WTC11 (cell line): ENCODE data around the gene CAMK1G. TPM values are rescaled to one million over a fixed set of nuclear protein-coding genes. Genes with fewer than 3 reads are reported as not detected.

Experiments used
- ATAC-seq: fragments of 200-7000 bp; cut with Tn5 transposase; 2 replicates; pipeline ENCODE4 v1.10.0; 2021; ENCODE audit warnings: mild to moderate bottlenecking, moderate library complexity
- CTCF ChIA-PET: fragments of 300-600 bp; sonication (Branson Sonifier 250); formaldehyde crosslinking; loops from one replicate; lab custom pipeline; 2021; ENCODE audit warnings: antibody characterized with exemption; lab: Charles Lee
- POLR2A ChIA-PET: fragments of 350-600 bp; sonication (Branson Sonifier 250); formaldehyde crosslinking; loops from one replicate; lab custom pipeline; 2021; ENCODE audit warnings: antibody characterized with exemption; lab: Charles Lee
- DNase-seq: peaks from one replicate; pipeline ENCODE4 v3.0.0; 2021; ENCODE audit warnings: low spot score
- H3K27ac Mint-ChIP-seq: 2 replicates; pipeline ENCODE4 v1.8.0; 2021; ENCODE audit warnings: mixed read lengths
- H3K27me3 Mint-ChIP-seq: 2 replicates; pipeline ENCODE4 v1.8.0; 2021; ENCODE audit warnings: low read depth, mild to moderate bottlenecking, moderate library complexity, mixed read lengths
- H3K36me3 Mint-ChIP-seq: 2 replicates; pipeline ENCODE4 v1.8.0; 2021; ENCODE audit warnings: mixed read lengths
- H3K4me1 Mint-ChIP-seq: 2 replicates; pipeline ENCODE4 v1.8.0; 2022; ENCODE audit warnings: mixed read lengths
- H3K4me3 Mint-ChIP-seq: 2 replicates; pipeline ENCODE4 v1.8.0; 2021; ENCODE audit warnings: mild to moderate bottlenecking, moderate library complexity, mixed read lengths
- H3K9me3 Mint-ChIP-seq: 2 replicates; pipeline ENCODE4 v1.8.0; 2021; ENCODE audit warnings: mixed read lengths
- AR ChIP-seq: fragments of 250-450 bp; sonication (Bioruptor Pico); IDR thresholded peaks from 2 replicates; pipeline ENCODE4 v1.9.0; 2021; ENCODE audit warnings: mild to moderate bottlenecking
- ATF1 ChIP-seq: sonication (generic); formaldehyde crosslinking; IDR thresholded peaks from 2 replicates; pipeline ENCODE4 v1.8.1; 2023; ENCODE audit warnings: mild to moderate bottlenecking, moderate library complexity, missing genetic modification reagents
- CREB1 ChIP-seq: sonication (generic); formaldehyde crosslinking; IDR thresholded peaks from 2 replicates; pipeline ENCODE4 v1.8.0; 2023; ENCODE audit warnings: mild to moderate bottlenecking, missing genetic modification reagents
- E2F1 ChIP-seq: sonication (generic); formaldehyde crosslinking; IDR thresholded peaks from 2 replicates; pipeline ENCODE4 v1.8.0; 2022; ENCODE audit warnings: mild to moderate bottlenecking, missing genetic modification reagents
- ELF4 ChIP-seq: sonication (generic); formaldehyde crosslinking; IDR thresholded peaks from 2 replicates; pipeline ENCODE4 v1.8.1; 2022; ENCODE audit warnings: low read depth, mild to moderate bottlenecking, moderate library complexity, missing genetic modification reagents
- KAT7 ChIP-seq: sonication (generic); formaldehyde crosslinking; IDR thresholded peaks from 2 replicates; pipeline ENCODE4 v1.8.1; 2023; ENCODE audit warnings: missing genetic modification reagents, mild to moderate bottlenecking, borderline replicate concordance
- NFATC4 ChIP-seq: fragments of 250-450 bp; sonication (Bioruptor Pico); IDR thresholded peaks from 2 replicates; pipeline ENCODE4 v1.9.0; 2021; ENCODE audit warnings: mild to moderate bottlenecking
- NFE2L1 ChIP-seq: sonication (generic); formaldehyde crosslinking; IDR thresholded peaks from 2 replicates; pipeline ENCODE4 v1.8.1; 2023; ENCODE audit warnings: missing genetic modification reagents
- NR1H2 ChIP-seq: sonication (generic); formaldehyde crosslinking; IDR thresholded peaks from 2 replicates; pipeline ENCODE4 v1.9.0; 2021; ENCODE audit warnings: mild to moderate bottlenecking, moderate library complexity, missing genetic modification reagents
- NR3C1 ChIP-seq: sonication (generic); formaldehyde crosslinking; conservative IDR thresholded peaks from 2 replicates; pipeline ENCODE4 v1.8.1; 2023; ENCODE audit warnings: low read depth, mild to moderate bottlenecking, missing genetic modification reagents
- OVOL2 ChIP-seq: fragments of 250-450 bp; sonication (Bioruptor Pico); IDR thresholded peaks from 2 replicates; pipeline ENCODE4 v1.9.0; 2021; ENCODE audit warnings: mild to moderate bottlenecking, borderline replicate concordance
- RORB ChIP-seq: fragments of 250-450 bp; sonication (Bioruptor Pico); IDR thresholded peaks from 2 replicates; pipeline ENCODE4 v1.9.0; 2021; ENCODE audit warnings: mild to moderate bottlenecking
- SMAD3 ChIP-seq: sonication (generic); formaldehyde crosslinking; IDR thresholded peaks from 2 replicates; pipeline ENCODE4 v1.8.0; 2022; ENCODE audit warnings: missing genetic modification reagents, mild to moderate bottlenecking, borderline replicate concordance
- SMAD4 ChIP-seq: sonication (generic); formaldehyde crosslinking; IDR thresholded peaks from 2 replicates; pipeline ENCODE4 v1.8.0; 2022; ENCODE audit warnings: mild to moderate bottlenecking, missing genetic modification reagents
- SP1 ChIP-seq: sonication (generic); formaldehyde crosslinking; conservative IDR thresholded peaks from 2 replicates; pipeline ENCODE4 v1.8.1; 2022; ENCODE audit warnings: missing genetic modification reagents
- TP53 ChIP-seq: sonication (generic); formaldehyde crosslinking; IDR thresholded peaks from 2 replicates; pipeline ENCODE4 v1.8.1; 2023; ENCODE audit warnings: mild to moderate bottlenecking, missing genetic modification reagents
- USF2 ChIP-seq: sonication (generic); formaldehyde crosslinking; IDR thresholded peaks from 2 replicates; pipeline ENCODE4 v1.8.1; 2023; ENCODE audit warnings: mild to moderate bottlenecking, missing genetic modification reagents, moderate library complexity
- ZBTB21 ChIP-seq: sonication (generic); formaldehyde crosslinking; IDR thresholded peaks from 2 replicates; pipeline ENCODE4 v1.8.1; 2023; ENCODE audit warnings: mild to moderate bottlenecking, missing genetic modification reagents, borderline replicate concordance
- ZNF138 ChIP-seq: sonication (generic); formaldehyde crosslinking; conservative IDR thresholded peaks from 2 replicates; pipeline ENCODE4 v1.8.1; 2022; ENCODE audit warnings: mild to moderate bottlenecking, moderate library complexity, missing genetic modification reagents
- ZNF317 ChIP-seq: sonication (generic); formaldehyde crosslinking; IDR thresholded peaks from 2 replicates; pipeline ENCODE4 v1.8.1; 2023; ENCODE audit warnings: low read depth, mild to moderate bottlenecking, moderate library complexity, missing genetic modification reagents, borderline replicate concordance
- total RNA-seq: library from RNA; stranded (reverse); gene quantifications from 3 replicates; pipeline ENCODE4 v1.2.3, GENCODE V29; 2021
- TF ChIP-seq, protein P1 (sequence below): sonication (generic); formaldehyde crosslinking; IDR thresholded peaks from 2 replicates; pipeline ENCODE4 v1.8.1; 2023; ENCODE audit warnings: mild to moderate bottlenecking, missing genetic modification reagents, moderate library complexity

Gene CAMK1G
- total RNA-seq, 1 experiment from 2014 or later, result 0.28 TPM

- no peak overlapping the region for H3K27ac Mint-ChIP-seq
- TF ChIP-seq, protein P1, sequence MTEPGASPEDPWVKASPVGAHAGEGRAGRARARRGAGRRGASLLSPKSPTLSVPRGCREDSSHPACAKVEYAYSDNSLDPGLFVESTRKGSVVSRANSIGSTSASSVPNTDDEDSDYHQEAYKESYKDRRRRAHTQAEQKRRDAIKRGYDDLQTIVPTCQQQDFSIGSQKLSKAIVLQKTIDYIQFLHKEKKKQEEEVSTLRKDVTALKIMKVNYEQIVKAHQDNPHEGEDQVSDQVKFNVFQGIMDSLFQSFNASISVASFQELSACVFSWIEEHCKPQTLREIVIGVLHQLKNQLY (CRISPR knock-in tag), result no peak
- POLR2A ChIA-PET, result no interaction called here
- DNase-seq (no peak), ATAC-seq (no peak)
- peaks cover 25% of the 10 kb centered on the region for H3K4me1 Mint-ChIP-seq
- peaks cover 17% of the 10 kb centered on the region for H3K27me3 Mint-ChIP-seq
- no peak overlapping the region for H3K4me3 Mint-ChIP-seq
- CTCF ChIA-PET, result interaction anchor here (0.6 to 6.0 kb wide), 2 partner anchors 10 to 165 kb away, joined by 3 to 32 read pairs; partner anchors contain the start of gene HSD11B1
- H3K9me3 Mint-ChIP-seq, result peaks cover 9% of the 10 kb centered on the region
- no peaks in the 10 kb centered on the region for H3K36me3 Mint-ChIP-seq
These were observed 43.9 kb upstream of the CAMK1G start for GRCh38 chr1:209539576-209539975.

DNA sequence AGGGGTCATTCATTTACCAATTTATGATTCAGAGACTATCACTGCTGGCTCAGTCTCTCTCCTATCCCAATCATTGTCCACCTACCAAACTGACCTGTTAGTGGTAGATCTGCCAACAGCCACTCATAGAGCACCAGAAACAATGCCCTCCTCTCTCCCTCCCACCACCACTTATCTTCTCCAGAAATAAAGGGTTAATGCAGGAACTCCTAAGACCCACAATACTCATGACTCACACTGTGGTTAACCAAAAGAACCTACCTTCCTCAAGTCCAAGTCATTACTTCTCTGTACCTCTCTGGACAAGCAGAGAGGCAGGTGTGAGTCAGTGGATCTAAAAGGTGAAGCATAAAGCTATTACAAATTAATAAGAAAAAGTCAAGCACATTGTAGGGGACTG, 40.9 kb upstream of the CAMK1G start:
- Mint-ChIP-seq H3K4me1 (peaks cover 12% of the 10 kb centered on the region), H3K9me3 (peaks cover 9% of the 10 kb centered on the region), H3K27ac (no peak overlapping the region), H3K4me3 (no peak overlapping the region), H3K36me3 (no peaks in the 10 kb centered on the region), H3K27me3 (peaks cover 38% of the 10 kb centered on the region)
- ATAC-seq (no peak), DNase-seq (no peak)
- TF ChIP-seq TP53, result no peak
- no peak for TF ChIP-seq CREB1
- TF ChIP-seq RORB (CRISPR knock-in tag), result no peak
- no peak for TF ChIP-seq NFATC4 (CRISPR knock-in tag)
- no peak for TF ChIP-seq SMAD4
- TF ChIP-seq ELF4, result no peak
- TF ChIP-seq AR, result no peak
- ChIA-PET POLR2A (no interaction called here), CTCF (no interaction called here)

DNA sequence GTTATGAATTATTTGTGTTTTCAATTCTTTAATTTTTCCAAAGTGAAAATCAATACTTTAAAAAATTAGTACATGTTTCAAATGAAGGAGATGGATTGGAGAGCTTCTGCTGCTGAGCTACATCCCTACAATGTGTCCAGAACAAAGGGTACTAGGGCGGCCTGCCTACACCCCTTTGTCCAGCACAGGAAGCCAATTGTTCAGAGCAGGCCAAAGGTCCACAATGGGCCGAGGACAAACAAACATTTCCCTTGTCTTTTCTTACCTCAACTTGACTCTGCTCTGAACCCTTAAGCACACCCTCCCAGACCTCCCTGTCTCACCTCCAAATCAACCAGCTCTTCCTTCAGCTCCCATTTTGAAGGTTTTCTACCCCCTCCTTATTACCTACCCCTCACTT, 39.4 kb upstream of the CAMK1G start:
- Mint-ChIP-seq H3K9me3 (no peaks in the 10 kb centered on the region), H3K4me3 (no peak overlapping the region), H3K4me1 (peaks cover 15% of the 10 kb centered on the region), H3K27ac (no peak overlapping the region), H3K36me3 (no peaks in the 10 kb centered on the region), H3K27me3 (peaks cover 43% of the 10 kb centered on the region)
- POLR2A ChIA-PET, result no interaction called here
- ATAC-seq, result no peak
- no peak for TF ChIP-seq NFE2L1
- no peak for TF ChIP-seq E2F1 (CRISPR knock-in tag)
- no peak for TF ChIP-seq NR1H2 (CRISPR knock-in tag)
- no peak for TF ChIP-seq ZNF317
- no peak for TF ChIP-seq ATF1 (CRISPR knock-in tag)
- TF ChIP-seq ZNF138 (CRISPR knock-in tag), result no peak
- TF ChIP-seq NR3C1, result no peak
- no peak for TF ChIP-seq OVOL2 (CRISPR knock-in tag)
- DNase-seq, result no peak
- CTCF ChIA-PET, result interaction anchor here (0.7 to 1.0 kb wide), 2 partner anchors 9 to 47 kb away, joined by 3 to 4 read pairs; no protein-coding TSS in a partner anchor

- no peaks in the 10 kb centered on the region for H3K36me3 Mint-ChIP-seq
- H3K27ac Mint-ChIP-seq, result no peak overlapping the region
- H3K4me3 Mint-ChIP-seq, result no peak overlapping the region
- no peaks in the 10 kb centered on the region for H3K9me3 Mint-ChIP-seq
- no peak for DNase-seq
- CTCF ChIA-PET, result interaction anchor here (1.0 to 1.5 kb wide), 2 partner anchors 20 to 31 kb away, joined by 5 to 6 read pairs; no protein-coding TSS in a partner anchor
- peaks cover 48% of the 10 kb centered on the region for H3K27me3 Mint-ChIP-seq
- ATAC-seq, result no peak
- TF ChIP-seq SP1 (CRISPR knock-in tag), result no peak
- no peak for TF ChIP-seq SMAD3 (CRISPR knock-in tag)
- TF ChIP-seq USF2, result no peak
- no peak for TF ChIP-seq KAT7 (CRISPR knock-in tag)
- no peak for TF ChIP-seq ZBTB21 (CRISPR knock-in tag)
- peaks cover 16% of the 10 kb centered on the region for H3K4me1 Mint-ChIP-seq
- POLR2A ChIA-PET, result no interaction called here
These were observed 38.1 kb upstream of the CAMK1G start for GRCh38 chr1:209545423-209545822.
